GM10266 (cell line): ENCODE measurements around the gene FBXO38.

Experiments
- DNase-seq: peaks from one replicate; pipeline ENCODE4 v3.0.0; 2012; ENCODE audit errors: extremely low spot score
- TF ChIP-seq, protein P1 (sequence below): IDR thresholded peaks from 2 replicates; pipeline ENCODE4 v1.5.1; 2012; ENCODE audit warnings: mild to moderate bottlenecking, low read depth; ENCODE audit not compliant: control insufficient read depth, insufficient read depth; ENCODE audit errors: missing control alignments

Gene FBXO38

DNA sequence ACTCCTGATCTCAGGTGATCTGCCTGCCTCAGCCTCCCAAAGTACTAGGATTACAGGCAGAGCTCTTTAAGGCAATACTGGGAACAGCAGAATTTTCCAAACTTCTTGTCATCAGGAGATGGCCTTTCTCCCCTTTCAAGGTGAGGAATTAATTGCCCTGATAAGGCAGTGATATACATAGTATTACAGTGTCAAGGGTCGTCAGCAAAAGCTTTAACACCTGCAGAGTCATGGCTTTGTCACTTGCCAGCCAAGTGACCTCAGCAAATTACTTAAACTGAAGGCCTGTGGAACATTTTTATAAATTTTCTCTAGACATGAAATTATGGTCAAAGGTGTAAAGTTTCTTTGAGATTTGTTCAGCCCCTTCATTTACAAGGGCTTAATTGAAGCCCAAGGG lies 59.5 kb downstream of the FBXO38 start:
- TF ChIP-seq, protein P1, sequence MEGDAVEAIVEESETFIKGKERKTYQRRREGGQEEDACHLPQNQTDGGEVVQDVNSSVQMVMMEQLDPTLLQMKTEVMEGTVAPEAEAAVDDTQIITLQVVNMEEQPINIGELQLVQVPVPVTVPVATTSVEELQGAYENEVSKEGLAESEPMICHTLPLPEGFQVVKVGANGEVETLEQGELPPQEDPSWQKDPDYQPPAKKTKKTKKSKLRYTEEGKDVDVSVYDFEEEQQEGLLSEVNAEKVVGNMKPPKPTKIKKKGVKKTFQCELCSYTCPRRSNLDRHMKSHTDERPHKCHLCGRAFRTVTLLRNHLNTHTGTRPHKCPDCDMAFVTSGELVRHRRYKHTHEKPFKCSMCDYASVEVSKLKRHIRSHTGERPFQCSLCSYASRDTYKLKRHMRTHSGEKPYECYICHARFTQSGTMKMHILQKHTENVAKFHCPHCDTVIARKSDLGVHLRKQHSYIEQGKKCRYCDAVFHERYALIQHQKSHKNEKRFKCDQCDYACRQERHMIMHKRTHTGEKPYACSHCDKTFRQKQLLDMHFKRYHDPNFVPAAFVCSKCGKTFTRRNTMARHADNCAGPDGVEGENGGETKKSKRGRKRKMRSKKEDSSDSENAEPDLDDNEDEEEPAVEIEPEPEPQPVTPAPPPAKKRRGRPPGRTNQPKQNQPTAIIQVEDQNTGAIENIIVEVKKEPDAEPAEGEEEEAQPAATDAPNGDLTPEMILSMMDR = no peak
- no peak for DNase-seq

DNA sequence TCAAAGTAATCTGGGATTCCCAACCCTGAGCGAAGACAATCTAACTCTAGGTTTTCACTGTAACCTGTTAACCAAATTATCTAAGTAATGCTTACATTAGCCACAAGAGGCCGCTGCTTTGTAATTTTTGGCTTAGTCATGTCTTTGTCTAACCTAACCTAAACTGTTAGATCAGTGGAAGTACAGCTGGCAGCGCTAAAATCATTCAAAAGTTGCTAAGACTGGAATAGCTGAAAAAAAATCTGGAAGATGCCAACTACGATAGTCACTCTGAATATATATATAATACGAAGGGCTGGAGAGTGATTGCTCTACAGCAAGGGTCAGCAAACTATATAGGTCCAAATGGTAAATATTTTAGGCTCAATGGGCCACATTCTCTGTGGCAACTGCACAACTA lies 60.2 kb downstream of the FBXO38 start:
- DNase-seq = peak; percentile 43
- TF ChIP-seq, protein P1 = peak; percentile 66

DNA sequence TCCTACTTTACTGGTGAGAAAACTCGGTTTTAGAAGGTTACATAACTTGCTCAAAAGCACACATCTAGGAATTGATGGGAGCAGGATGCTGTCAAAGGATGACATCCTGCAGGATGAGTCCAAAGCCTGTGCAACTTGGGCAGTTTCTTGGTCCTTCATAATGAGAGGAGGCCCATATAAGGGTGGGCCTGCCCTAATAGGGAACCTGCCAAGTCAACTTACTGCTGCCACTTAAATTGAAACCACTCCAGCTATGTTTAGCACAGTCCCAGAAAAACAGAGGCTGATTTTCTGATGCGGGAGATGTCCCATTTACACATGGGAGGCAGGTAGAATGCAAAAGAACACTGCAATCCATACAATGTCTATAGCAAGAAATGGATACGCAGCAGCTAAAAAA lies 61.8 kb downstream of the FBXO38 start:
- TF ChIP-seq, protein P1 = no peak
- no peak for DNase-seq

DNA sequence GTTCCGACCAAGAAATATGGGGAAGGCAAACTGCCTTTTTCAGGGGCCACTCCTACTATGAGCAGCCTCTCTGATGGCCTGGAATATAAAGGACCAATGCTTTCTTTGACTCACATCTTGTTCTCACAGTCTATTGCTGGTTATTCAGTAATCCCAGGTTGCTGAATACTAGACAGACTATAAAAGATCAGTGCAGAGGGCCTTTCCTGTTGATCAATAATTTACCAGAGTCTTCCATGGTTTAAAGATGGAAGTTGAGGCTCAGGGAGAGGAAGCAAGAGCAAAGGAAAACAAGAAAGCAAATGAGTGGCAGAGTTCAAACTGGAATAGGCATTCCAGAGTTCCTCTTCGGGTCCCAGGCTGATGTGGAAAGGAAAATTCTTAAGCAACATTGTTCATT lies 62.9 kb downstream of the FBXO38 start:
- no peak for DNase-seq
- TF ChIP-seq, protein P1 = no peak

DNA sequence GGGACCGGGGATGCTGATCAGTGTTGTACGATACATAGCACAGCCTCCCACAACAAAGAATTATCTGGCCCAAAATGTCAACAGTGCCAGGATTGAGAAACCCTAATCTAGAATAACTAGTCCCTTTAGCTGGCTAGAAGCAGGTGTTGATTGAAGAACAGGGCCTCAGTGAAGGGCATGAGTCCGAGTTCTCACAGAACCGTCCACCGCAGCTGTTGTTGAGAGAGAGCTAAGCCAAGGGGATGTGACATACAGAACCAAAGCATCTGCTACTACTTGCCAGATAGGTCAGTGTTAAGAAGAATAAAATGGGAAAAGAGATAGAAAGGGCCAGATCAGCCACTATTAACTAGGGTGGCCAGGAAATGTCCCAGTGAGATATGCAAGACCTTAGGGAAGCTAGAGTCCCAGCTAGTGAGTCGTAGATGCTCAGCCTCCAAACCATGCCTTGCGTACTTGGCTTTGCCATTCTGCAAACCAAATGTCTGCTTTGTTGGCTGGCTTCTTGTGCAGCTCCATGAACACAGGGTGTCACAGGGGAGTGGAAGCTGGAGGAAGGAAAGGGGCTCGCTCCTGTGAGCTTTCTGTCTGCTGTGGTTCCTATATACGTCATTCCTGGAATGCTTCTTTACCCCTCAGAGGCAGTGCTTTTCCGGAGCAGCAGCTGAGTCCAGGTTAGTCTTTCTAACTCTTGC lies 68.9 kb downstream of the FBXO38 start:
- DNase-seq = no peak
- TF ChIP-seq, protein P1 = no peak

DNA sequence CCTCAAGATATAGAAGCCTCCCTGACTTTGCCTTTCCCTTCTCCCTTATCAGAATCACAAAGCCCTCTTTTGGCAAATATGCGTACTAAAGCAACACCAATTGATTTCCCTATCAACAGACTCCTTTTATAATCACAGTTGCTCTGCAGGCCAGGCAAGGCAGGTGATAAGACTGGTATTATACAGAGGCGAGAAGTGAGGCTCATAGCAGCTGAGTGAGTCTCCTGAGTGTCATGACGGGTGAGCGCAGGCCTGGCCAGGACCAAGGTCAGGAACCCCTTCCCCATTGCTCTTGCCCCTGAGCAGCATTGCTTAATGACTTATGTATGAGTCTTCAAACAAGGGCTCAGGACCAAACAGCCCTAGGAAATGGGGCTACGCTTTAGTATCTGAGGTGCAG lies 70.8 kb downstream of the FBXO38 start:
- TF ChIP-seq, protein P1 = no peak
- no peak for DNase-seq

DNA sequence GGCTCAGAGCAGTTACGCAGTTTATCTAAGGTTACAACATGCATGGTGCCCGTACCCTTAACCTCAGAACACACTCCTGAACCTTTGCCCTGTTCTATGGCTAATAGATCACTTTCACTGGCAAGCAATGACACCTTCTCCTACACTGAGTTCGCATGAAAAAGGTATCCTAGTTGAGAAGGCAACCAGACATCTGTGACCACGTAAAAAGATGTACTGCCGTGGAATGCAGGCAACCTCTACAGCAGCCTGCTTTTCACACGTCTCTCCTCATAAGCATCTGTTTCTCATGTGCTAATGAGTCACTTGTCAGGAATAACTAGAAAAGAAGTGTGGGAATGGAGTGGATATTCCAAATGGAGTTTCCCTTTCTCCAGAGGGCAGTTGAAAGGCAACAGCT lies 71.4 kb downstream of the FBXO38 start:
- TF ChIP-seq, protein P1 = no peak
- DNase-seq = no peak
